H1 (cell line): ENCODE results near the gene CLEC7A. TPM values are rescaled to one million over a fixed set of nuclear protein-coding genes. Genes with fewer than 3 reads are reported as not detected.

Experiments used
- TAF7 ChIP-seq: optimal IDR thresholded peaks from 2 replicates; pipeline ENCODE3; 2011; ENCODE audit warnings: low read depth, mild to moderate bottlenecking, inconsistent platforms, low read length, moderate library complexity, borderline replicate concordance
- polyA plus RNA-seq, 7 experiments: library from polyadenylated mRNA; depleted of rRNA in 3 of 7; stranded (reverse) in 5 of 7; unstranded in 2 of 7; fragments of >200 nt in 5 of 7; fragments of 200-250 nt in 2 of 7; gene quantifications; 1 replicate in 5 of 7; 2 replicates in 1 of 7; 4 replicates in 1 of 7; pipeline versions ENCODE4 v1.2.1 to v1.2.3, GENCODE V29; 2011 to 2013; ENCODE audit warnings: missing spikeins in 2 of 7, mixed read lengths in 2 of 7
- total RNA-seq: library from RNA; stranded (reverse); fragmentation: NEBNext Ultra II Directional; extraction: Animal tissue kit (Norgen Biotek cat#: 25700); gene quantifications from 2 replicates; pipeline ENCODE4 v1.2.1, GENCODE V29; 2021

CLEC7A gene
- total and polyA plus RNA-seq, 2 of the 8 experiments (the other 6 are each of a cell fraction or from before 2014, with no cell fraction given): 0.09 to 0.15 TPM

- no peak for TF ChIP-seq TAF7
Measured at GRCh38 chr12:10084733-10085132, 45.3 kb downstream of the CLEC7A start (continued).
